GM23338 (cell line): ENCODE measurements around the gene HEYL. TPM values are rescaled to one million over a fixed set of nuclear protein-coding genes. Genes with fewer than 3 reads are reported as not detected.

Experiments used
- ATAC-seq: fragments of 200-7000 bp; cut with Tn5 transposase; 3 replicates; pipeline ENCODE4 v1.9.1; 2020
- DNase-seq: peaks from one replicate; pipeline ENCODE4 v3.0.0-alpha.2; 2015; ENCODE audit warnings: low spot score
- H2AFZ ChIP-seq: fragments of 200-600 bp; sonication (generic); 2 replicates; pipeline ENCODE4 v1.8.0; 2016; ENCODE audit warnings: antibody characterized with exemption, mild to moderate bottlenecking, moderate library complexity
- H3F3A ChIP-seq: fragments of 200-600 bp; sonication (generic); replicated peaks from 2 replicates; pipeline ENCODE4 v1.8.0; 2017; ENCODE audit warnings: antibody characterized with exemption, mixed run types, low read depth
- H3K27ac ChIP-seq: fragments of 200-600 bp; sonication (generic); 2 replicates; pipeline ENCODE4 v1.6.1; 2016; ENCODE audit warnings: low read depth
- H3K27me3 ChIP-seq: fragments of 200-600 bp; sonication (generic); 2 replicates; pipeline ENCODE4 v1.8.0; 2016; ENCODE audit warnings: mild to moderate bottlenecking, mixed run types, moderate library complexity; ENCODE audit not compliant: insufficient read depth
- H3K36me3 ChIP-seq: fragments of 200-600 bp; sonication (generic); 2 replicates; pipeline ENCODE4 v1.8.0; 2016; ENCODE audit warnings: mild to moderate bottlenecking; ENCODE audit not compliant: insufficient read depth
- H3K4me1 ChIP-seq: fragments of 200-600 bp; sonication (generic); 2 replicates; pipeline ENCODE4 v1.8.0; 2016; ENCODE audit warnings: mild to moderate bottlenecking, moderate library complexity; ENCODE audit not compliant: insufficient read depth
- H3K4me2 ChIP-seq: fragments of 200-600 bp; sonication (generic); 2 replicates; pipeline ENCODE4 v1.7.1; 2017; ENCODE audit warnings: mixed run types
- H3K4me3 ChIP-seq: fragments of 200-600 bp; sonication (generic); 2 replicates; pipeline ENCODE4 v1.6.1; 2016; ENCODE audit warnings: mixed run types
- H3K79me2 ChIP-seq: fragments of 200-600 bp; sonication (generic); replicated peaks from 2 replicates; pipeline ENCODE4 v1.8.0; 2017; ENCODE audit warnings: mild to moderate bottlenecking; ENCODE audit not compliant: insufficient read depth
- H3K9me2 ChIP-seq: fragments of 200-600 bp; sonication (generic); 2 replicates; pipeline ENCODE4 v1.8.0; 2017; ENCODE audit not compliant: insufficient read depth
- H4K20me1 ChIP-seq: fragments of 200-600 bp; sonication (generic); replicated peaks from 2 replicates; pipeline ENCODE4 v1.8.0; 2017; ENCODE audit warnings: mild to moderate bottlenecking; ENCODE audit not compliant: insufficient read depth
- H3K27ac Mint-ChIP-seq: 2 replicates; pipeline ENCODE4 v1.8.0; 2020; ENCODE audit warnings: inconsistent platforms, mild to moderate bottlenecking, moderate library complexity, mixed read lengths
- H3K27me3 Mint-ChIP-seq: 3 replicates; pipeline ENCODE4 v1.8.0; 2022; ENCODE audit warnings: low read depth, mild to moderate bottlenecking, moderate library complexity, mixed read lengths, inconsistent platforms; ENCODE audit not compliant: insufficient read depth, poor library complexity
- H3K36me3 Mint-ChIP-seq: 3 replicates; pipeline ENCODE4 v1.8.0; 2021; ENCODE audit warnings: low read depth, mild to moderate bottlenecking, inconsistent platforms, moderate library complexity, mixed read lengths
- H3K4me1 Mint-ChIP-seq: 3 replicates; pipeline ENCODE4 v1.8.0; 2020; ENCODE audit warnings: mild to moderate bottlenecking, inconsistent platforms, mixed read lengths
- H3K4me3 Mint-ChIP-seq: 3 replicates; pipeline ENCODE4 v1.8.0; 2021; ENCODE audit warnings: moderate library complexity, mild to moderate bottlenecking, inconsistent platforms, mixed read lengths
- H3K9me3 Mint-ChIP-seq: 3 replicates; pipeline ENCODE4 v1.8.0; 2020; ENCODE audit warnings: moderate library complexity, mild to moderate bottlenecking, inconsistent platforms, mixed read lengths
- CREB1 ChIP-seq: fragments of 250-450 bp; sonication (Bioruptor Pico); IDR thresholded peaks from 2 replicates; pipeline ENCODE4 v1.5.0; 2020; ENCODE audit warnings: low read depth, mild to moderate bottlenecking, moderate library complexity
- EZH2phosphoT487 ChIP-seq: fragments of 200-600 bp; sonication (generic); IDR thresholded peaks from one replicate; pipeline ENCODE4 v1.8.1; 2018; ENCODE audit warnings: antibody characterized with exemption; ENCODE audit not compliant: unreplicated experiment
- JUNB ChIP-seq: IDR thresholded peaks from one replicate; pipeline ENCODE4 v1.6.1; 2016; ENCODE audit warnings: antibody characterized with exemption; ENCODE audit not compliant: unreplicated experiment
- NANOG ChIP-seq: IDR thresholded peaks from 2 replicates; pipeline ENCODE4 v1.6.1; 2016; ENCODE audit warnings: antibody characterized with exemption, borderline replicate concordance
- POLR2AphosphoS5 ChIP-seq: IDR thresholded peaks from 2 replicates; pipeline ENCODE4 v1.6.1; 2016; ENCODE audit warnings: antibody characterized with exemption, low read depth
- STAT1 ChIP-seq: IDR thresholded peaks from one replicate; pipeline ENCODE4 v1.6.1; 2016; ENCODE audit warnings: antibody characterized with exemption; ENCODE audit not compliant: unreplicated experiment
- ZNF114 ChIP-seq: fragments of 250-450 bp; sonication (Bioruptor Pico); IDR thresholded peaks from 2 replicates; pipeline ENCODE4 v1.5.0; 2020; ENCODE audit warnings: mild to moderate bottlenecking, moderate library complexity
- polyA plus RNA-seq: library from polyadenylated mRNA; unstranded; fragments of >200 nt; fragmentation: Nextera tagmentation; extraction: Ambion mirVana; gene quantifications from 2 replicates; pipeline ENCODE4 v1.2.1, GENCODE V29; 2016
- total RNA-seq: library from RNA; depleted of rRNA; stranded (reverse); fragments of >200 nt; shearing (Covaris generic); gene quantifications from 2 replicates; pipeline ENCODE4 v1.2.3, GENCODE V29; 2014
- TF ChIP-seq, protein P1 (sequence below), 2 experiments: fragments of 200-600 bp in 1 of 2; sonication (generic) in 1 of 2; conservative IDR thresholded peaks; 2 replicates each; pipeline versions ENCODE4 v1.5.1 to v1.6.1; 2016 to 2017; ENCODE audit warnings: antibody characterized with exemption in 2 of 2, low read depth in 2 of 2, mild to moderate bottlenecking in 2 of 2, moderate library complexity in 1 of 2
- TF ChIP-seq, protein P2 (sequence below): IDR thresholded peaks from one replicate; pipeline ENCODE4 v1.6.1; 2018; ENCODE audit warnings: antibody characterized with exemption; ENCODE audit not compliant: unreplicated experiment

The HEYL gene
- total and polyA plus RNA-seq, 2 experiments from 2014 or later: 1.6 to 4.5 TPM

DNA sequence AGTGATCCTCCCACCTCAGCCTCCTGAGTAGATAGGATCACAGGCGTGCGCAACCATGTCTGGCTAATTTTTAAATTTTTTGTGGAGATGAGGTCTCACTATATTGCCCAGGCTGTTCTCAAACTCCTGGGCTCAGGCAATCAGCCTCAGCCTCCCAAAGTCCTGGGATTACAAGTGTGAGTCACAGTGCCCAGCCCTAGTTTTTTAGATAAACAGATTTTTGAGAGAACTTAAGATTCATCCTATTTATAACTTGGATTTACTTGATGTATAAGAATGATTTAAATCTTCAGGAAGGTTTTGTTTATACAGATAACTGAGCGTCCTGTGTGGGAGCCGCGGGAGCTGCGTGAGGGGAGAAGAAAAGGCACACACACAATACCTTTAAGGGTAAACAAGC, 26.2 kb downstream of the HEYL start:
- Mint-ChIP-seq H3K9me3 (no peaks in the 10 kb centered on the region; the same call in 2 of the 3 replicates), H3K4me3 (no peak overlapping the region), H3K4me1 (peaks cover 7% of the 10 kb centered on the region; the same call in 2 of the 3 replicates), H3K27me3 (peaks cover 22% of the 10 kb centered on the region), H3K36me3 (no peaks in the 10 kb centered on the region), H3K27ac (no peak overlapping the region)
- Histone ChIP-seq H3K4me3 (no peak overlapping the region), H3K9me2 (no peaks in the 10 kb centered on the region), H2AFZ (no peak overlapping the region), H3K4me2 (no peak overlapping the region), H3F3A (no peaks in the 10 kb centered on the region), H3K4me1 (no peaks in the 10 kb centered on the region; the same call in 1 of the 2 replicates), H3K79me2 (no peaks in the 10 kb centered on the region), H4K20me1 (no peaks in the 10 kb centered on the region), H3K27me3 (peaks cover 34% of the 10 kb centered on the region), H3K27ac (no peak overlapping the region), H3K36me3 (no peaks in the 10 kb centered on the region)
- no peak for ATAC-seq
- TF ChIP-seq NANOG: no peak
- TF ChIP-seq, protein P1, sequence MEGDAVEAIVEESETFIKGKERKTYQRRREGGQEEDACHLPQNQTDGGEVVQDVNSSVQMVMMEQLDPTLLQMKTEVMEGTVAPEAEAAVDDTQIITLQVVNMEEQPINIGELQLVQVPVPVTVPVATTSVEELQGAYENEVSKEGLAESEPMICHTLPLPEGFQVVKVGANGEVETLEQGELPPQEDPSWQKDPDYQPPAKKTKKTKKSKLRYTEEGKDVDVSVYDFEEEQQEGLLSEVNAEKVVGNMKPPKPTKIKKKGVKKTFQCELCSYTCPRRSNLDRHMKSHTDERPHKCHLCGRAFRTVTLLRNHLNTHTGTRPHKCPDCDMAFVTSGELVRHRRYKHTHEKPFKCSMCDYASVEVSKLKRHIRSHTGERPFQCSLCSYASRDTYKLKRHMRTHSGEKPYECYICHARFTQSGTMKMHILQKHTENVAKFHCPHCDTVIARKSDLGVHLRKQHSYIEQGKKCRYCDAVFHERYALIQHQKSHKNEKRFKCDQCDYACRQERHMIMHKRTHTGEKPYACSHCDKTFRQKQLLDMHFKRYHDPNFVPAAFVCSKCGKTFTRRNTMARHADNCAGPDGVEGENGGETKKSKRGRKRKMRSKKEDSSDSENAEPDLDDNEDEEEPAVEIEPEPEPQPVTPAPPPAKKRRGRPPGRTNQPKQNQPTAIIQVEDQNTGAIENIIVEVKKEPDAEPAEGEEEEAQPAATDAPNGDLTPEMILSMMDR (conservative IDR thresholded peaks at IDR 0.05; ENCODE audit: low read depth in 2 of 2): no peak
- no peak for TF ChIP-seq JUNB
- no peak for TF ChIP-seq CREB1 (CRISPR knock-in tag)
- TF ChIP-seq ZNF114 (CRISPR knock-in tag): no peak
- TF ChIP-seq POLR2AphosphoS5: no peak
- TF ChIP-seq STAT1: no peak
- TF ChIP-seq, protein P2, sequence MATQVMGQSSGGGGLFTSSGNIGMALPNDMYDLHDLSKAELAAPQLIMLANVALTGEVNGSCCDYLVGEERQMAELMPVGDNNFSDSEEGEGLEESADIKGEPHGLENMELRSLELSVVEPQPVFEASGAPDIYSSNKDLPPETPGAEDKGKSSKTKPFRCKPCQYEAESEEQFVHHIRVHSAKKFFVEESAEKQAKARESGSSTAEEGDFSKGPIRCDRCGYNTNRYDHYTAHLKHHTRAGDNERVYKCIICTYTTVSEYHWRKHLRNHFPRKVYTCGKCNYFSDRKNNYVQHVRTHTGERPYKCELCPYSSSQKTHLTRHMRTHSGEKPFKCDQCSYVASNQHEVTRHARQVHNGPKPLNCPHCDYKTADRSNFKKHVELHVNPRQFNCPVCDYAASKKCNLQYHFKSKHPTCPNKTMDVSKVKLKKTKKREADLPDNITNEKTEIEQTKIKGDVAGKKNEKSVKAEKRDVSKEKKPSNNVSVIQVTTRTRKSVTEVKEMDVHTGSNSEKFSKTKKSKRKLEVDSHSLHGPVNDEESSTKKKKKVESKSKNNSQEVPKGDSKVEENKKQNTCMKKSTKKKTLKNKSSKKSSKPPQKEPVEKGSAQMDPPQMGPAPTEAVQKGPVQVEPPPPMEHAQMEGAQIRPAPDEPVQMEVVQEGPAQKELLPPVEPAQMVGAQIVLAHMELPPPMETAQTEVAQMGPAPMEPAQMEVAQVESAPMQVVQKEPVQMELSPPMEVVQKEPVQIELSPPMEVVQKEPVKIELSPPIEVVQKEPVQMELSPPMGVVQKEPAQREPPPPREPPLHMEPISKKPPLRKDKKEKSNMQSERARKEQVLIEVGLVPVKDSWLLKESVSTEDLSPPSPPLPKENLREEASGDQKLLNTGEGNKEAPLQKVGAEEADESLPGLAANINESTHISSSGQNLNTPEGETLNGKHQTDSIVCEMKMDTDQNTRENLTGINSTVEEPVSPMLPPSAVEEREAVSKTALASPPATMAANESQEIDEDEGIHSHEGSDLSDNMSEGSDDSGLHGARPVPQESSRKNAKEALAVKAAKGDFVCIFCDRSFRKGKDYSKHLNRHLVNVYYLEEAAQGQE: no peak
- no peak for TF ChIP-seq EZH2phosphoT487
- DNase-seq: no peak

DNA sequence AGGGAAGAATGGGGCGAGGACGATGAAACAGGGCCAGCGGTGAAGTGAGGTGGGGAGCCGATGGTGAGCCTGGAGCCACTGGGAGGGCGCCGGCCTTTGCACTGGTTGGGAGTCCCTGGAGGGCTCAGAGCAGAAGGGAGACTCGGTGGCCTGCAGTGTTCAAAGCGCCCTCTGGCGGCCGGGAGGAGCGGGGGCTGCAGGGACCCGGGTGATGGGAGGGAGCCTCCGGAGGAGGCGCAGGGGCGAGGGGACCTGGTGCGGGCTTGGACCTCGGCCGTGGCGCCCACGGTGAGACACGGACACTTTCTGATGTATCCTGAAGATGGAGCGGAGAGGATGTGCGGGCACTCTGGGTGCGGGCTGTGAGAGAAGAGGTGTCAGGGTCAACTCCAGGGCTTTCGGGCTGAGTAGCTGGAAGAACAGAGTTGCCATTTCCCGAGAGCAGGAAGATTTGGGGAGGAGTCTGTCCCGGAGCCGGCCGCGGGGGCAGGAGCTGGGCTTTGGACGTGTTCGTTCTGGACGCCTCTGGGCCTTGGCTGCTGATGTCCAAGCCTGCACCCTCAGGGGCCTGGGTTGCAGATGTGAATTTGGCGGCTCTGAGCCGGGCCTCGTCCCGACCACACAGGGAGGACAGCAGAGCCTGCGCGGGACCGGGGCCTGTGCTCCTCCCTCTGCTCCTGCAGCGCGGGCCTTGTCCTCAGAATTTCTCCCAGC, 29.7 kb downstream of the HEYL start:
- Histone ChIP-seq H3K4me3 (peak overlapping the region; percentile 78), H3K4me2 (peak overlapping the region; percentile 87), H3F3A (no peaks in the 10 kb centered on the region), H3K27me3 (peaks cover 46% of the 10 kb centered on the region), H3K4me1 (no peaks in the 10 kb centered on the region), H3K36me3 (no peaks in the 10 kb centered on the region), H4K20me1 (no peaks in the 10 kb centered on the region), H3K9me2 (no peaks in the 10 kb centered on the region), H2AFZ (peak overlapping the region; percentile 93), H3K79me2 (no peaks in the 10 kb centered on the region), H3K27ac (no peak overlapping the region)
- H3K27ac Mint-ChIP-seq: no peak overlapping the region
- peaks cover 19% of the 10 kb centered on the region for H3K27me3 Mint-ChIP-seq
- TF ChIP-seq, protein P1 (conservative IDR thresholded peaks at IDR 0.05; ENCODE audit: low read depth in 2 of 2): peak; percentile 73 to 90
- no peak for TF ChIP-seq EZH2phosphoT487
- TF ChIP-seq POLR2AphosphoS5: peak; percentile 40; the same call in 1 of the 2 replicates
- DNase-seq (peak; percentile 93), ATAC-seq (peak; percentile 97)
- no peaks in the 10 kb centered on the region for H3K36me3 Mint-ChIP-seq
- H3K4me1 Mint-ChIP-seq: peaks cover 5% of the 10 kb centered on the region; the same call in 2 of the 3 replicates
- H3K9me3 Mint-ChIP-seq: no peaks in the 10 kb centered on the region; the same call in 2 of the 3 replicates
- H3K4me3 Mint-ChIP-seq: peak overlapping the region; percentile 81
